ENCODE results near the gene TTC9. TPM values are rescaled to one million over a fixed set of nuclear protein-coding genes. Genes with fewer than 3 reads are reported as not detected.

The TTC9 gene
- total and polyA plus RNA-seq, 10 of the 15 experiments (the other 5 are each of a cell fraction or from before 2014, with no cell fraction given), result 0.87 to 15.8 (median 7.8) TPM

DNA sequence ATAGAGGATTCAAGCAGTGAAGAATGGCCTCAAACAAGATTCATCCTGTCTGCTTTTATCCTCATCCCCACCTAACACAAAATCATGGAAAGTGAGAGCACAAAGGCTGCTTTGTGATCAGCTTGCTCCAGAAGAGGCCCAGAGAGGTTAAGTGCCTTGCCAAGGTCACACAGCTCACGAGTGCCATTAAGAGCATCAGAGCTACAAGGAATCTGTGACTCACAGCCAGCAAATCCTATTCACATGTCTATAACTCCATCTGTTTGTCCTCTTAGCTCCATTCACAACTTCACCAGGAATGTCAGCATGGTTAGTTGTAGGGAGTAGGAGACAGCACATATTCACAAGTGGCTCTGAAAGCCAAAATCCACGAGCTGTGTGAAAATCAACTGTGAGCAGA, 79.8 kb downstream of the TTC9 start:
- POLR2A ChIA-PET, result no interaction called here
- in situ Hi-C loops (cut with MboI), result no loop called here
- WGBS (ENCODE audit: insufficient coverage, insufficient replicate concordance, low lambda C conversion rate, missing lambda C conversion rate), result 75% methylated on average over 2 of the region's 2 CpGs

More for the DNA sequence above, 79.8 kb downstream of the TTC9 start:
- intact Hi-C loops (cut with micrococcal nuclease; ENCODE audit: unreplicated experiment), result no loop called here
- H3K4me3 ChIP-seq, result no peak overlapping the region
- ATAC-seq (no peak), DNase-seq (ENCODE audit: low read depth, low spot score) (no peak), FAIRE-seq (no peak)
- H3K27me3 ChIP-seq (replicated peaks in 1 of 2; ENCODE audit: control insufficient read depth in 2 of 2, insufficient read depth in 2 of 2, low read length in 1 of 2), result no peaks in the 10 kb centered on the region
- no TSS peak for BruUV-seq (replicated peaks)
- no peak overlapping the region for H2AFZ ChIP-seq (ENCODE audit: control insufficient read depth, low read depth, low read length)
- H3K79me2 ChIP-seq (ENCODE audit: control insufficient read depth, insufficient read depth, low read length), result no peaks in the 10 kb centered on the region
- SMC1A ChIA-PET (ENCODE audit: uncharacterized antibody, unreplicated experiment), result interaction anchor here (0.7 to 1.8 kb wide), 5 partner anchors 8 to 99 kb away, joined by 3 to 4 read pairs (median 4); no protein-coding TSS in a partner anchor
- H3K36me3 ChIP-seq (ENCODE audit: control insufficient read depth in 2 of 2, insufficient read depth in 2 of 2, low read length in 1 of 2), result no peaks in the 10 kb centered on the region
- TF ChIP-seq SMAD1 (IDR thresholded peaks at IDR 0.05; ENCODE audit: low read depth, partially characterized antibody) (no peak), SPI1 (IDR thresholded peaks at IDR 0.05; ENCODE audit: borderline replicate concordance, insufficient read depth, low read depth, low read length) (no peak)
- TF ChIP-seq, protein P1, sequence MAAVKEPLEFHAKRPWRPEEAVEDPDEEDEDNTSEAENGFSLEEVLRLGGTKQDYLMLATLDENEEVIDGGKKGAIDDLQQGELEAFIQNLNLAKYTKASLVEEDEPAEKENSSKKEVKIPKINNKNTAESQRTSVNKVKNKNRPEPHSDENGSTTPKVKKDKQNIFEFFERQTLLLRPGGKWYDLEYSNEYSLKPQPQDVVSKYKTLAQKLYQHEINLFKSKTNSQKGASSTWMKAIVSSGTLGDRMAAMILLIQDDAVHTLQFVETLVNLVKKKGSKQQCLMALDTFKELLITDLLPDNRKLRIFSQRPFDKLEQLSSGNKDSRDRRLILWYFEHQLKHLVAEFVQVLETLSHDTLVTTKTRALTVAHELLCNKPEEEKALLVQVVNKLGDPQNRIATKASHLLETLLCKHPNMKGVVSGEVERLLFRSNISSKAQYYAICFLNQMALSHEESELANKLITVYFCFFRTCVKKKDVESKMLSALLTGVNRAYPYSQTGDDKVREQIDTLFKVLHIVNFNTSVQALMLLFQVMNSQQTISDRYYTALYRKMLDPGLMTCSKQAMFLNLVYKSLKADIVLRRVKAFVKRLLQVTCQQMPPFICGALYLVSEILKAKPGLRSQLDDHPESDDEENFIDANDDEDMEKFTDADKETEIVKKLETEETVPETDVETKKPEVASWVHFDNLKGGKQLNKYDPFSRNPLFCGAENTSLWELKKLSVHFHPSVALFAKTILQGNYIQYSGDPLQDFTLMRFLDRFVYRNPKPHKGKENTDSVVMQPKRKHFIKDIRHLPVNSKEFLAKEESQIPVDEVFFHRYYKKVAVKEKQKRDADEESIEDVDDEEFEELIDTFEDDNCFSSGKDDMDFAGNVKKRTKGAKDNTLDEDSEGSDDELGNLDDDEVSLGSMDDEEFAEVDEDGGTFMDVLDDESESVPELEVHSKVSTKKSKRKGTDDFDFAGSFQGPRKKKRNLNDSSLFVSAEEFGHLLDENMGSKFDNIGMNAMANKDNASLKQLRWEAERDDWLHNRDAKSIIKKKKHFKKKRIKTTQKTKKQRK (IDR thresholded peaks at IDR 0.05; ENCODE audit: low read depth, low read length), result no peak
- TF ChIP-seq, protein P2, sequence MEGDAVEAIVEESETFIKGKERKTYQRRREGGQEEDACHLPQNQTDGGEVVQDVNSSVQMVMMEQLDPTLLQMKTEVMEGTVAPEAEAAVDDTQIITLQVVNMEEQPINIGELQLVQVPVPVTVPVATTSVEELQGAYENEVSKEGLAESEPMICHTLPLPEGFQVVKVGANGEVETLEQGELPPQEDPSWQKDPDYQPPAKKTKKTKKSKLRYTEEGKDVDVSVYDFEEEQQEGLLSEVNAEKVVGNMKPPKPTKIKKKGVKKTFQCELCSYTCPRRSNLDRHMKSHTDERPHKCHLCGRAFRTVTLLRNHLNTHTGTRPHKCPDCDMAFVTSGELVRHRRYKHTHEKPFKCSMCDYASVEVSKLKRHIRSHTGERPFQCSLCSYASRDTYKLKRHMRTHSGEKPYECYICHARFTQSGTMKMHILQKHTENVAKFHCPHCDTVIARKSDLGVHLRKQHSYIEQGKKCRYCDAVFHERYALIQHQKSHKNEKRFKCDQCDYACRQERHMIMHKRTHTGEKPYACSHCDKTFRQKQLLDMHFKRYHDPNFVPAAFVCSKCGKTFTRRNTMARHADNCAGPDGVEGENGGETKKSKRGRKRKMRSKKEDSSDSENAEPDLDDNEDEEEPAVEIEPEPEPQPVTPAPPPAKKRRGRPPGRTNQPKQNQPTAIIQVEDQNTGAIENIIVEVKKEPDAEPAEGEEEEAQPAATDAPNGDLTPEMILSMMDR (IDR thresholded peaks at IDR 0.05 in 2 of 3, conservative IDR thresholded peaks at IDR 0.05 in 1 of 3; ENCODE audit: control insufficient read depth in 2 of 3, extremely low read depth in 1 of 3, insufficient read depth in 1 of 3, low read depth in 3 of 3, low read length in 3 of 3), result no peak
- TF ChIP-seq, protein P3, sequence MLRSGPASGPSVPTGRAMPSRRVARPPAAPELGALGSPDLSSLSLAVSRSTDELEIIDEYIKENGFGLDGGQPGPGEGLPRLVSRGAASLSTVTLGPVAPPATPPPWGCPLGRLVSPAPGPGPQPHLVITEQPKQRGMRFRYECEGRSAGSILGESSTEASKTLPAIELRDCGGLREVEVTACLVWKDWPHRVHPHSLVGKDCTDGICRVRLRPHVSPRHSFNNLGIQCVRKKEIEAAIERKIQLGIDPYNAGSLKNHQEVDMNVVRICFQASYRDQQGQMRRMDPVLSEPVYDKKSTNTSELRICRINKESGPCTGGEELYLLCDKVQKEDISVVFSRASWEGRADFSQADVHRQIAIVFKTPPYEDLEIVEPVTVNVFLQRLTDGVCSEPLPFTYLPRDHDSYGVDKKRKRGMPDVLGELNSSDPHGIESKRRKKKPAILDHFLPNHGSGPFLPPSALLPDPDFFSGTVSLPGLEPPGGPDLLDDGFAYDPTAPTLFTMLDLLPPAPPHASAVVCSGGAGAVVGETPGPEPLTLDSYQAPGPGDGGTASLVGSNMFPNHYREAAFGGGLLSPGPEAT (IDR thresholded peaks at IDR 0.05; ENCODE audit: low read depth), result no peak
- H3K4me2 ChIP-seq (ENCODE audit: control insufficient read depth, insufficient read depth), result no peak overlapping the region
- H4K20me1 ChIP-seq (ENCODE audit: control insufficient read depth, insufficient read depth), result no peaks in the 10 kb centered on the region
- CTCF ChIA-PET, result interaction anchor here (1.2 to 2.2 kb wide), 2 partner anchors 12 to 96 kb away, joined by 3 to 14 read pairs; no protein-coding TSS in a partner anchor
- RAD21 ChIA-PET (ENCODE audit: unreplicated experiment), result no interaction called here
- no peaks in the 10 kb centered on the region for H3K9me3 ChIP-seq (replicated peaks; ENCODE audit: control insufficient read depth, insufficient read depth, low read length)
- no peak overlapping the region for H3K9ac ChIP-seq (ENCODE audit: control insufficient read depth, insufficient read depth, low read length)
- H3K4me1 ChIP-seq (ENCODE audit: control insufficient read depth, insufficient read depth, low read length), result no peaks in the 10 kb centered on the region
- H3K27ac ChIP-seq (ENCODE audit: control insufficient read depth, insufficient read depth), result no peak overlapping the region

Data from GM12878 (cell line).